HFF-Myc (cell line): Measurements from ENCODE around the gene ADAMTS14.
A peak's percentile ranks its signal among the peaks of the same experiment; 100 is the strongest.

Experiments
- DNase-seq: peaks from one replicate; pipeline ENCODE4 v3.0.0-alpha.2; 2011; ENCODE audit warnings: low read depth; ENCODE audit errors: extremely low read depth
- H3K4me3 ChIP-seq: replicated peaks from 2 replicates; pipeline ENCODE4 v1.5.1; 2011; ENCODE audit warnings: low read depth, mild to moderate bottlenecking, control low read depth, low read length
- CTCF ChIP-seq: IDR thresholded peaks from 2 replicates; pipeline ENCODE4 v1.5.1; 2012; ENCODE audit warnings: mild to moderate bottlenecking, low read depth, low read length, control low read depth; ENCODE audit errors: missing control alignments

The ADAMTS14 gene

GRCh38 chr10:70668454-70668970, 3.8 kb upstream of the ADAMTS14 start:
- H3K4me3 ChIP-seq = no peak overlapping the region
- no peak for DNase-seq
- TF ChIP-seq CTCF = no peak

GRCh38 chr10:70669015-70669414, 3.3 kb upstream of the ADAMTS14 start:
- no peak for TF ChIP-seq CTCF
- no peak for DNase-seq
- no peak overlapping the region for H3K4me3 ChIP-seq

GRCh38 chr10:70669732-70670317, 2.5 kb upstream of the ADAMTS14 start:
- no peak for TF ChIP-seq CTCF
- no peak for DNase-seq
- no peak overlapping the region for H3K4me3 ChIP-seq

GRCh38 chr10:70671619-70672164, 614 bp upstream of the ADAMTS14 start:
- H3K4me3 ChIP-seq = peak overlapping the region; percentile 37
- no peak for DNase-seq
- no peak for TF ChIP-seq CTCF

GRCh38 chr10:70673043-70673928, 980 bp downstream of the ADAMTS14 start:
- peak overlapping the region; percentile 43 for H3K4me3 ChIP-seq
- no peak for TF ChIP-seq CTCF
- DNase-seq = no peak

GRCh38 chr10:70673929-70674559, 1.7 kb downstream of the ADAMTS14 start:
- no peak for DNase-seq
- H3K4me3 ChIP-seq = no peak overlapping the region
- no peak for TF ChIP-seq CTCF
